DOHH2 (cell line): ENCODE data around the gene SYNGR1.

Source experiments
- CTCF ChIP-seq: fragments of 200-600 bp; sonication (generic); IDR thresholded peaks from one replicate; pipeline ENCODE4 v1.5.1; 2014; ENCODE audit warnings: antibody characterized with exemption, mild to moderate bottlenecking, low read depth, low read length; ENCODE audit not compliant: poor library complexity, severe bottlenecking
- EZH2phosphoT487 ChIP-seq: fragments of 200-600 bp; sonication (generic); IDR thresholded peaks from 2 replicates; pipeline ENCODE4 v1.6.1; 2017; ENCODE audit warnings: borderline replicate concordance, mild to moderate bottlenecking, antibody characterized with exemption, low read length, moderate library complexity, mixed read lengths

GRCh38 chr22:39327995-39328754, 21.6 kb upstream of the SYNGR1 start:
- TF ChIP-seq CTCF (no peak), EZH2phosphoT487 (no peak)
